MG63 (cell line): ENCODE results near the gene MASP1. TPM values are rescaled to one million over a fixed set of nuclear protein-coding genes. Genes with fewer than 3 reads are reported as not detected.

Experiments used
- DNase-seq: peaks from one replicate; pipeline ENCODE4 v3.0.0-alpha.2; 2020
- H3K27me3 ChIP-seq: fragments of 250-450 bp; sonication (Bioruptor Pico); 2 replicates; pipeline ENCODE4 v1.5.1; 2020; ENCODE audit warnings: mild to moderate bottlenecking, moderate library complexity
- H3K36me3 ChIP-seq: fragments of 250-450 bp; sonication (Bioruptor Pico); 2 replicates; pipeline ENCODE4 v1.5.1; 2020; ENCODE audit warnings: mild to moderate bottlenecking, moderate library complexity
- H3K4me3 ChIP-seq: fragments of 250-450 bp; sonication (Bioruptor Pico); 2 replicates; pipeline ENCODE4 v1.5.1; 2020; ENCODE audit warnings: mild to moderate bottlenecking, moderate library complexity
- H3K9me3 ChIP-seq: fragments of 250-450 bp; sonication (Bioruptor Pico); 2 replicates; pipeline ENCODE4 v1.5.1; 2020; ENCODE audit warnings: mild to moderate bottlenecking, moderate library complexity
- total RNA-seq: library from RNA; depleted of rRNA; stranded (reverse); fragments of >200 nt; shearing (Covaris generic); gene quantifications from 2 replicates; pipeline ENCODE4 v1.2.3, GENCODE V29; 2014; ENCODE audit warnings: low replicate concordance; rRNA removed

Gene MASP1
- 96.8 and 119 TPM in 2 replicates for total RNA-seq

DNA sequence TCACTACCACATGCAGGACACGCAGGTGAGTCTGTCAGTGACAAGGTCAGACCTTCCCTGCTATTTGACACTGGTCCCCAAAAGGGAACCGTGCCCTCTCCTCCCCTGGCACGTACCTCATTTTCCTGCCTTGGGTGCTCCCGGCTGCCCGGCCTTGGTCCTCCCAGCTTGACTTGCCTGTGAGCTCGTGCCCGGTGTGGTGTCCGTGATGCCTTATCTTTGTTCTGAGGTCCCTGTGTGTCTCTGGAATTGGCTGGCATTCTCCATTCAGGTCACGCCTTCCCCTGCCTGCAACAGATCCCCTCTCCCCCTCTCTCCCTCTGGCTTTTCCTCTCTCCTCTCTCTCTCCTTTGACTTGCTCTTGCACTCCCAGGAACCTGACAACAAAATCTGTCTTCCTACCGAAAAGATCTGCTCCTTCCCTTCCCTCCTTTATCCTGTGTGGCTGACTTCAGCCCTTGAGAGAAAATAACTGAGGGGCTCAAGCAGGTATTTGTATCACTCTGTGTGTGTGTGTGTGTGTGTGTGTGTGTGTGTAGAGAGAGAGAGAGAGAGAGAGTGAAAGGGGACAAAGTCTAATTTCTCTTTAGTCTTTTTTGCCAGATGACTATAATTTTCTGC is at the start of gene MASP1:
MASP1 (minus strand) TSS at position 226 of the 621 bp plus-strand sequence; CDS start at position 121, 105 bp downstream.
- Histone ChIP-seq H3K9me3 (no peaks in the 10 kb centered on the region), H3K27me3 (no peaks in the 10 kb centered on the region), H3K36me3 (peaks cover 11% of the 10 kb centered on the region; the same call in 1 of the 2 replicates), H3K4me3 (peak within 1 kb of the TSS; percentile 53)
- DNase-seq: peak; percentile 70

- Histone ChIP-seq H3K36me3 (no peaks in the 10 kb centered on the region), H3K27me3 (peaks cover 2% of the 10 kb centered on the region; the same call in 1 of the 2 replicates), H3K4me3 (no peak overlapping the region), H3K9me3 (no peaks in the 10 kb centered on the region)
- DNase-seq: no peak
Measured at GRCh38 chr3:187340578-187340977, 49.0 kb upstream of the MASP1 start.

DNA sequence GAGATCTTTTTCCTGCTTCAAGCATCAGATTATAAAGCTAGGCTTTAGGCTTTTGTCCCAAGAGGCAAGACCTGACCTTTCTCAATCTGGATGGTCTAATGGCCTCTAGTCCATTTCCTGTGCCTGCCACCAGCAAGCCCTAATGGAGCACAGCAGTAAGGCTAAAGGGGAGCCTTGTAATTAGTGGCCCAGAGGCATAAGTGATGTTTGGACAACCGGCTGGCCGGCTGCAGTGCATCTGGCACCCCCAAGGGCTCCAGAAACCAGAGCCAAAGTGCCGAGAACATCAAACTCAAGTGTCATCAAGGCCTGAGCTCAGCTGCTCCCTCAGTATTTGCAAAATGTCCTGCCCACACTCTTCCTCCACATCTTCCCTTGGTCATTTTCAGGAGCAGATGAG is 44.8 kb upstream of the MASP1 start:
- Histone ChIP-seq H3K9me3 (no peaks in the 10 kb centered on the region), H3K36me3 (no peaks in the 10 kb centered on the region), H3K4me3 (no peak overlapping the region), H3K27me3 (no peaks in the 10 kb centered on the region; the same call in 1 of the 2 replicates)
- no peak for DNase-seq

- DNase-seq: no peak
- no peaks in the 10 kb centered on the region for H3K36me3 ChIP-seq
- H3K4me3 ChIP-seq: no peak overlapping the region
- H3K9me3 ChIP-seq: no peaks in the 10 kb centered on the region
- no peaks in the 10 kb centered on the region; the same call in 1 of the 2 replicates for H3K27me3 ChIP-seq
Measured at GRCh38 chr3:187334904-187335303, 43.4 kb upstream of the MASP1 start.

DNA sequence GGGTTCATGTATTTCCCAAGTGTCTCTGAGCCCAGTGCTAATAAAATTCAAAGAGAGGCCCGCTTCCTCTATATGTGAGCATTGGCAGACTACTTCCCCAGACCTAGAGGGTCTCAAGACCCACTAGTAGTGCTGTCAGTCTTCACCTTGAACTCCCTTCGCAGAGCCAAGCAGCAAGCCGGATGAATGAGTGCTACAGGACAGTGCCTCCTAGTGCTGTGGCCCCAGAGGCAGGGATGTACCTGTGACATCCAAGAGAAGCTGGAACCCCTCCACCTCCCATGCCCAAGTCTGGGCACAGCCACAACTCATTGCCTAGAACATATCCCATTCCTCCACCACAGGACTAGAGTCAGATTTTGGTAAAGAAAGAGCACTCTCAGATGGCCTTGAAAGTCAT is 37.2 kb upstream of the MASP1 start:
- DNase-seq: no peak
- Histone ChIP-seq H3K4me3 (no peak overlapping the region), H3K36me3 (no peaks in the 10 kb centered on the region), H3K9me3 (no peaks in the 10 kb centered on the region), H3K27me3 (no peaks in the 10 kb centered on the region)

DNA sequence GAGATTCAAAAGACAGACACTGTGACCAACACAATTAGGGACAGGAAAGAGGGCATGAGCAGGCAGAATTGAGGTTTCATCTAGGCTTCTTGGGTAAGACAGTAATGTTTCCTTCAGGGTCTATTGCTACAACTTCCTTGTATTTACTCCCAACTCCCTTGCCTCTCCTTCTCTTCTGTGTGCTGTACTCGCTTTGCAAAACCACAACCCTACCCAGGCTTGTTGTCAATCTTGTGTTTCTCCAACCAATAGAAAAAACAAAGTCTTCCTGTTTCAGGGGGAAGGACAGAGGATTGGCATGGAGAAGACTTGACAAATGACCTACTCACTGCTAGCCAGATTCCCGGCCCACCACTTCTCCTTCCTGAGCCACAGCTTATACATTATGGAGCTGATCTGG is 36.3 kb upstream of the MASP1 start:
- Histone ChIP-seq H3K27me3 (no peaks in the 10 kb centered on the region), H3K36me3 (no peaks in the 10 kb centered on the region), H3K4me3 (no peak overlapping the region), H3K9me3 (no peaks in the 10 kb centered on the region)
- no peak for DNase-seq

- no peak for DNase-seq
- H3K36me3 ChIP-seq: no peaks in the 10 kb centered on the region
- H3K9me3 ChIP-seq: no peaks in the 10 kb centered on the region
- H3K4me3 ChIP-seq: no peak overlapping the region
- no peaks in the 10 kb centered on the region for H3K27me3 ChIP-seq
Measured at GRCh38 chr3:187325632-187326031, 34.1 kb upstream of the MASP1 start.

- Histone ChIP-seq H3K4me3 (no peak overlapping the region), H3K27me3 (no peaks in the 10 kb centered on the region), H3K36me3 (no peaks in the 10 kb centered on the region), H3K9me3 (no peaks in the 10 kb centered on the region)
- DNase-seq: no peak
Measured at GRCh38 chr3:187323091-187323490, 31.6 kb upstream of the MASP1 start.

DNA sequence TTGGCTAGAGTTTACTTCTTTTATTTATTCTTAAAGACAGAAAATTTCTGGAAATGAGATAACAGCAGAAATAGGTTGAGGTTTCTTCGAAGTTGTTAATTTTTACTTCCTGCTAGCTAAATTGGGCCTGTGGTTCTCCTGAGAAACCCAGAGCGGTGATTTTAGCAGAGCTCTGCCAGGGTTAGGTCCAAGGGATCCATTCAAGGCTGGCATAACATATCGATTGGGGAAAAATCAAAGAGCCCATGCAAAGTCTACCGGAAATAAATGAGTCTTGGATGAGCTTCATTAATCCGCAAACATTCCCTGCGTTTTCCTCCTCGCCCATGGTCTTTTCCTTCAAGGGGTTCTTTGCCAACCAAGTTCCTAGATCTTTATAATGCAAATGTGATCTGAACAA is 30.8 kb upstream of the MASP1 start:
- no peak for DNase-seq
- H3K4me3 ChIP-seq: no peak overlapping the region
- no peaks in the 10 kb centered on the region for H3K36me3 ChIP-seq
- no peaks in the 10 kb centered on the region for H3K9me3 ChIP-seq
- no peaks in the 10 kb centered on the region for H3K27me3 ChIP-seq

GRCh38 chr3:187321766-187322165 is 30.2 kb upstream of the MASP1 start:
- Histone ChIP-seq H3K36me3 (no peaks in the 10 kb centered on the region), H3K4me3 (no peak overlapping the region), H3K27me3 (no peaks in the 10 kb centered on the region), H3K9me3 (no peaks in the 10 kb centered on the region)
- no peak for DNase-seq

DNA sequence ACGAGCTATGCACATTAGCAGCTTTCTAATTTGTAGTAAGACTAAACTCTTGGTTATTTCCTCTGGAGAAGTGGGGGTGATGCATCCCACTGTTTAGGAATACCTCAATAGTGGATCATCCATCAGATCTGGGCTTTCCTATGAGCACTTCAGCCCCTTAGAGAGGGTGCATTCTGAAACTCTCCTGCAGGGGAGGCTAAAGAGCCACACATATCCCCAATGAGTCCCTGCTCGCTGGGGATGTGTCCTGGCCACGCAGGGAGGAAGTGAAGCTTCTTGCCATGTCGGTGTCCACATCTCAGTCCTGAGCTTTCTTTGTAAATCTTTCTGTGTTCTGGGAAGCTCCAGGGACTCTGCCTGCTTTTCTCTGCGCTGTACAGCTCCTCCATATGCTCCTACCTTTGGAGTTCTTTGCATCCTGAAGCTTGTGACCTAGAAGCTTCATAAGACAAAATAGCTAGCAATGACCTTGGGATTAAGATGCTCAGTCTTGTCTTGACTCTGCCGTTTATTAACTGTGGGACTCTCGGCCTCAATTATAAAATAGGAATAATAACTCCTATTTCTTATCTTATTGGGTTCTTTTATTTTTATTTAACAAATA is 28.3 kb upstream of the MASP1 start:
- no peak overlapping the region for H3K4me3 ChIP-seq
- H3K9me3 ChIP-seq: no peaks in the 10 kb centered on the region
- DNase-seq: peak; percentile 64
- H3K27me3 ChIP-seq: no peaks in the 10 kb centered on the region
- H3K36me3 ChIP-seq: no peaks in the 10 kb centered on the region

DNA sequence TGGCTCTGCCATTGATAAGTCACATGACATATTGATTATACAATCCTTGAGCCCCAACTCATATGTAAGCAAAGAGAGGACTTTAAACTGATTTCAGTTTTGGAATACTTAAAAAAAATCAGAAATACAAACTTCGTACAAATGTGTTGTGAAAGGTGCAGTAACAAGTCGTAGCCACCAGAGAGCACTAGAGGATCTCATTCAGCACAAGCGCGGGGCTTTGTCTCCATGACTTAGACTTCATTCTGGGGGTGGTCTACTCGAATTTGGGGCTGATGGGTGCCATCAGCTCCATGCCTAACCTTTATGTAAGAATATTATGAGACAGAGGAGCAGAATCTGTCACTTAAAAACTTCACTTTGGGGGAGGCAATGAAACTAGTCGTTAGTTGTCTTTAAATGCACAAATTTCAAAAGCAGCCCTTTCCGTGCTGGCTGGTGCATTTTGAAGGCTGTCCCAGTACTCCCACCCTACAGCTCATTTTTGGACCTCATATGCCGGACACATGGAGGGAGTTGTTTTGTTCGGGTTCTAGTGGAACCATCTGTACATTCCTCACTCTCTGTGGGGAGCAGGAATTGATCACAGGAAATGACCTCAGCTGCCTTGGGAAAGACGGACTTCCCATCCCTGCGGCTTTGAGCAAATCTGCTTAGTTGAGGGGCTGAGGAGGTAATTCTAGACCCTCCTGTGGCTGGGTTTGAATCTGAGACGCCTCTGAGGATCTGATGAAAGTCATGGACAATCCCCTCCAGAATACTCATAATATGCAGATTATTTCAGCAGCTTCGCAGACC is 27.5 kb upstream of the MASP1 start:
- H3K9me3 ChIP-seq: no peaks in the 10 kb centered on the region
- H3K36me3 ChIP-seq: no peaks in the 10 kb centered on the region
- peak; percentile 35 for DNase-seq
- no peaks in the 10 kb centered on the region for H3K27me3 ChIP-seq
- peak overlapping the region; percentile 24 for H3K4me3 ChIP-seq

GRCh38 chr3:187315872-187316271 is 24.3 kb upstream of the MASP1 start:
- DNase-seq: no peak
- H3K9me3 ChIP-seq: no peaks in the 10 kb centered on the region
- no peak overlapping the region for H3K4me3 ChIP-seq
- no peaks in the 10 kb centered on the region for H3K27me3 ChIP-seq
- H3K36me3 ChIP-seq: no peaks in the 10 kb centered on the region

- no peak for DNase-seq
Measured at GRCh38 chr3:187314176-187314575, 22.6 kb upstream of the MASP1 start.

GRCh38 chr3:187310954-187311470 is 19.5 kb upstream of the MASP1 start:
- Histone ChIP-seq H3K27me3 (no peaks in the 10 kb centered on the region), H3K4me3 (no peak overlapping the region), H3K36me3 (no peaks in the 10 kb centered on the region), H3K9me3 (peaks cover 6% of the 10 kb centered on the region)
- no peak for DNase-seq

More at GRCh38 chr3:187314176-187314575, 22.6 kb upstream of the MASP1 start:
- Histone ChIP-seq H3K27me3 (no peaks in the 10 kb centered on the region), H3K4me3 (no peak overlapping the region), H3K9me3 (peaks cover 6% of the 10 kb centered on the region), H3K36me3 (no peaks in the 10 kb centered on the region)

DNA sequence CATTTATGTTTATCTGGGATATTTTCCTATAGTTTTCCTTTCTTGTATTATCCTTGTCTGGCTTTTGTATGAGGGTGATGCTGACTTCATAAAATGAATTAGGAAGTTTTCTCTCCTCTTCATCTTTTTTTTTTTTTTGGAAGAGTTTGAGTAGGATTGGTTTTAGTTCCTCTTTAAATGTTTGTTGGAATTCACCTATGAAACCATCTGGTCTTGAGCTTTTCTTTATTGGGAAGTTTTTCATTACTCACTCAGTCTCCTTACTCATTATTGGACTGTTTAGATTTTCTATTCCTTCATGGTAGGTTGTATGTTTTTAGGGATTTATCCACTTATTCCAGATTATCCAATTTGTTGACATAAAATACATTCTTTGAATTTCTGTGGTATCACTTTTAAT is 18.7 kb upstream of the MASP1 start:
- H3K27me3 ChIP-seq: no peaks in the 10 kb centered on the region
- no peaks in the 10 kb centered on the region for H3K36me3 ChIP-seq
- H3K9me3 ChIP-seq: peaks cover 6% of the 10 kb centered on the region
- DNase-seq: no peak
- no peak overlapping the region for H3K4me3 ChIP-seq

DNA sequence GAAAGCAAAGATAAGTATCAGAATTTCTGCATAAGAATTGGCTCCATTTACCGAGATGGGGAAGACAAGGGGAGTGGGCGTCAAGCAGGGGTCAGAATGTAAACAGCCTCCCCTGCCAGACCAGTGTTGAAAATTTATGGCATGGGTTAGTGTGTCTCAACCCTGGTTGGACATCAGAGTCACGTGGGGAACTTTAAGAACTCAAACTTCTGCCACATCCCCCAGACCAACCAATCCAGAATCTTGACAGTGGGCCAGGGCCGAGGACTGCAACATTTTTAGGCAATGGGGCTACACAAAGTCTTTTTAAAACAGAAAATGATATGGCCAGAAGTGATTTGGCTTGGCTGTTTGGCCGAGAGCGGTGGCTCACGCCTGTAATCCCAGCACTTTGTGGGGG is 14.3 kb upstream of the MASP1 start:
- H3K4me3 ChIP-seq: no peak overlapping the region
- DNase-seq: no peak
- H3K36me3 ChIP-seq: no peaks in the 10 kb centered on the region
- H3K9me3 ChIP-seq: peaks cover 6% of the 10 kb centered on the region
- H3K27me3 ChIP-seq: no peaks in the 10 kb centered on the region
